ENCODE data around the gene PPARD.
A peak's percentile ranks its signal among the peaks of the same experiment; 100 is the strongest.
"Not testable (repeated sequence)": the region's sequence is repeated elsewhere in the genome, so short reads cannot be mapped to it uniquely, and the experiment has no call there.

PPARD gene

DNA sequence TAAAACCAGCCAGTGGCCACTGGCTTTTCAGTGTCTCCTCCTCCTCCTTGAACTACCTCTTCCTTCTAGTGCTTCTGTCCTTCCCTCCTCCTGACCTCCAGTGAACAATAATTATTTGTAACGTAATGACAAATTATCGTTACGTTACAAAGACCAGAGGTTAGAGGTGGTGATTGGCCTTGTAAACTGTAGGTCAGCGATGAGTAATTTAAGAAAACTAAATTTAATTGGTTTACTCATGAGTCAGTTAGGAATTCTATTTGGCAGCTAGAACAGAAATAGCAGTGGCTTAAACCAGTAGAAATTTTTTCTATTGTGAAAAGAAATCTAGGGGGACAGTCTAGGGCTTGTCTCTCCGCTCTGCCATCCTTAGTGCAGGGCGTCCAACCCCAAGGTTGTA is 38.8 kb downstream of the PPARD start:
- DNase-seq (ENCODE audit: low spot score) = no peak

DNA sequence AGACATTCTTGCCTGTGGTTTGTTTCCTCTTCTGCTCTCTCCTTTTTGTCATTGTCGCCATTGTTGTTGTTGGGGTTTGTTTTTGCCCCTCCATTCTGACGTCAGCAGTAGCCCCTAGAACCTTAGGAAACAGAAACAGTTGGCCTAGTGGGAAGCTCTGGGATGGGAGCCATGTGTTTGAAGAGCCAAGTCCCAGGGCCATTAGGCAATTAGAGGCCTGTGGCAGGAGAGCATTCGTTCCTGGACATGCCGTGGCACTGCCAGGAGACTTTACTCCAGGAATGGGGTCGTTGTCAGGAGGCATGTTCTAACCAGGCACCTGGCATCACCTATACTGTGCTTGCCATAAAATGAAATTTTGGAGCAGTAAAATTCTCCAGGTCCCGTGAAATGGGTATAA is 39.7 kb downstream of the PPARD start:
- no peak for DNase-seq (ENCODE audit: low spot score)

DNA sequence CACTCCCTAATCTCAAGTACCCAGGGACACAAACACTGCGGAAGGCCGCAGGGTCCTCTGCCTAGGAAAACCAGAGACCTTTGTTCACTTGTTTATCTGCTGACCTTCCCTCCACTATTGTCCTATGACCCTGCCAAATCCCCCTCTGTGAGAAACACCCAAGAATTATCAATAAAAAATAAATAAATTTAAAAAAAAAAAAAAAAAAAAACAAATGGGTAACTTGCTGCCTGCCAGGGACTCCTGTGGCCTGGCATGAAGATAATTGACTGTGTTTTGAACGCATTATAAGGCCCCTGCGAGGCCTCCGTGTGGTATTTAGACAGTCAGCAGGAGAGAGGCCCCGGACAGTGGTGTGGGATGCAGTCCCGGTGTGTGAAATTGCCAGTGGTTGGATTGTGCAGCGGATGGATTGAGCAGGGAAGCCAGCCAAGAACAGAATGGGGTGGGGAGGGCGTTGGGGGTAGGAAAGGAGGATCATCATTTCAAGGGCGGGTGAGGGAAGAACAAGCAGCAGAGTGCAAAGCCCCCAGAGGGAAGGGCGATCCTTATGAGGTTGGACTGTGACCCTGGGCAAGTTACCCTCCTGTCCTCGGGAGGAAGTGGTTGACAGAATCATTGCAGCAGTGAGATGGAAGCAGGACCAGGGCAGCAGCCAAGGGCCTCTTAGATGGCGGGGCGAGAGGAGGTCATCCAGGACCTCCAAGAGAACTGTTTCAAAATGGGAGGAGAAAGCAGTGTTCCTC is 43.3 kb downstream of the PPARD start:
- no peak for DNase-seq (ENCODE audit: low spot score)

DNA sequence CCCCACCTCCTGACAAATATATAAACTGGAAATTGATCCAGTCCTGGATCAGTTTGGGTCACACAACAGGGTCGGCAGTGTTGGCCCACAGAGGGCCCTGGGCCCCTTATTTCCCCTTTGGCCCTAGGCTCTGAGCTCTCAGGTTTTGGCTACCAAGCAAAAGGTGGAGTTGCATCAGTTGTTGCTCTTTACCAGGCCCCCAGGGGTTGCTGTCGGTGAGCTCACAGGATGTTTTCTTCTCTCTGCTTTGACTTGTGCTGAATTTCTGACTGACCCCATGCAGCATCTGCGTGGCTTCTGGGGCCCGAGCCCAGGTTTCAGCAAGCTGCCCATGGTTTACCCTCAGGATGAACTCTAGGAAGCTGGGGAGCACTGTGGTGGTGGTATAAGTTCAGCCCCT is 44.6 kb downstream of the PPARD start:
- DNase-seq (ENCODE audit: low spot score) = no peak

DNA sequence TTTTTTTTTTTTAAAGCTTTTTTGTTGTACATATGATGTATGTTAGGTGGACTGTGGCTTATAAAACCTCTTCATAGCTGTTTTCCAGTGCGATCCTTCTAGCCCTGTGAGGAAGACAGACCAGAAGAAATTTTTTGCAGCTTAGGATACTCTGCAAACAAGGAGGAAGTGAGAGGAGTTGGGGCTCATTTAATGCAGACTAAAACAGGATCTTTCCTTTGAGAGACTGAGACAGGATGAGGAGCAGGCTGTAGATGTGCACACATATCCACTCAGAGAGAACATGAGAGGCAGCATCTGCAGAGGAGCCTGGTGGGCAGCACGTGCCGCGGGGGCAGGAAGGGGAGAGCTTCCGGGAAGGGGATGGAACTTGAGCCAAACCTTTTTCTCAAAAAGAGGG is 45.7 kb downstream of the PPARD start:
- DNase-seq (ENCODE audit: low spot score) = no peak

DNA sequence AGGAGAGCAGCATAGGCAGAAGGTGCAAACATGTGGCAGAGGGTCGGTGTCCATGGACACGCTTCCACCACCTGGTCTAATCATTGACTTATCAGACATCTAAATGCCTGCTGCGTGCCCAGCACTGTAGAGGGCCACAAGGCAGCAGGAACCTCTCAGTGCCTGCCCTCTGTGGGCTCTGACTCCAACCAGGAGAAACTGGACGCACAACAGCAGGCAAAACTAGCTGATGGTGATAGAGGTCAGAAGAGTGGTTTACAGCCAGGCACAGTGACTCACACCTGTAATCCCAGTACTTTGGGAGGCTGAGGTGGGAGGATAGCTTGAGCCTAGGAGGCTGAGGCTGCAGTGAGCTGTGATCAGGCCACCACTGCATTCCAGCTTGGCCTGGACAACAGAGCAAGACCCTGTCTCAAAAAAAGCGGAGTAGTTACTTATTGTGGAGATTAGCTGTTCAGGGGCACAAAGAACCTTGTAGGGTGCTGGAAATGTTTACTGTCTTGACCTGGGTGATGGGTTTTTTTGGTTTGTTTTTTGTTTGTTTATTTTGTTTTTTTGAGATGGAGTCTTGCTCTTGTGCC is 46.5 kb downstream of the PPARD start:
- no peak for DNase-seq (ENCODE audit: low spot score)

DNA sequence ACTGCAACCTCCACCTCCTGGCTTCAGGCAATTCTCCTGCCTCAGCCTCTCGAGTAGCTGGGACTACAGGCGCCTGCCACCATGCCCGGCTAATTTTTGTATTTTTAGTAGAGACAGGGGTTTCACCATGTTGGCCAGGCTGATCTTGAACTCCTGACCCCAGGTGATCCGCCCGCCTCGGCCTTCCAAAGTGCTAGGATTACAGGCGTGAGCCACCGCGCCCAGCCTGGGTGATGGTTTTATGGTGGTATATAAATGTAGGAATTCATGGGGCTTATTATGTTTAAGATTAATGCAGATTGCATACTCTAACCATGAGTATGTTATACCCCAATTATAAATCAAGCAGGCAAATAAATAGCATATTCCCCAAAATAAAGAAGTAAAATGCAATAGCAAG is 47.0 kb downstream of the PPARD start:
- DNase-seq (ENCODE audit: low spot score) = not testable (repeated sequence)

DNA sequence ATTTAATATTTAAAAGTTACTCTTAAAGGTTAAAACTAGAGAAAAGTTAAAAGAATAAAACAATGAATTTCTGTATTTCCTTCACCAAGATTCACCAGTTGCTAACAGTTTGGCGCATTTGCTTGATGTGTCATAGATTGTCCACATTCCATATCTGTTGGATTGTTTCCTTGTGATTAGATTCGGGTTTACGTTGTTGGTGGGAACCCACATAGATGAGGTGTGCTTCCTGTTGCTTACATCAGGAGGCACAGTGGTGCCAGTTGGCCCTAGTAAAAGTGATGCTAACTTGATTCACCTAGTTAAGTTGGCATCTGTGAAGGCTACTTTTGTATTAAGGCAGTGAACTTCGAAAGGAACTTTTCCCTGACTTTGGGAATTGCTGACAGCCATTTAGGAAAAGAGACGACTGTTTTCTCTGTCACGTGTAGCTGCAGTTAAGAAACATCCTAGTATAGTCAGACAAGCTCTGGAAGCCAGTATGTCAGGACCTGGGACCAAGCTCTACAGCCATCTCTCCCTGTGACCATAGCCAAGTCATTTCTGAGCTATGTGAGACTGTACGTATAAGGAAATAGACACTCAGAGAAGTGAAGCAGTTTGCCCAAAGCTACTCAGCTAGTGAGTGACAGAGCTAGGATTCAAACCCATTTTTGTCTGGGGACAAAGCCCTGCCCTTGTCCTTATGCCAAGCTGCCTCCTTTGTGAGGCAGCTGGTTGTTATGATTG is 49.0 kb downstream of the PPARD start:
- DNase-seq (ENCODE audit: low spot score) = peak; percentile 69

DNA sequence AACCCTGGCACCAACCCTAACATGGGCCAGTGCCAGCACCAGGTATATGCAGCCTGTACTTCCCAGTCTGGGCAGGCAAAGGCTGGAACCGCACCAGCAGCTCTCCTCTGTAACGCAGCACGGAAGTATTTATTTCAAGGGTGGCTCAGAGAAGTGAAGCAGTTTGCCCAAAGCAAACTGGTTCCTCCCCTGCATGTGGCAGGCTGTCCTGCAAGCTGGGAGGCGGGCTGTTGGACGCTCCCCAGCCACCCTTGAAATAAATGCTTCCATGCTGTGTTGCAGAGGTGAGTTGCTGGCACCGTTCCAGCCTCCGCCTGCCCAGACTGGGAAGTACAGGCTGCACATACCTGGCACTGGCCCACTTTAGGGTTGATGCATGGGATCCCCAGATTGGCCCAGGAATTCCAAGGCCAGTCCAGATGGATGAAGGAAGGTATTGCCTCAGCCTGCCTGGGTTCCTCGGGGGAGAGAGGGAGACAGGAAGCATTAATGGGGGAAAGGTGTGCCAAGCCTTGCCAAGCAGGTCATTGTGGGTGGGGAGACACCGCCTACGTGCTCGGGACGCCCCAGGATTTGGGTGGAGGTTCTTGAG is 49.8 kb downstream of the PPARD start:
- DNase-seq (ENCODE audit: low spot score) = no peak

DNA sequence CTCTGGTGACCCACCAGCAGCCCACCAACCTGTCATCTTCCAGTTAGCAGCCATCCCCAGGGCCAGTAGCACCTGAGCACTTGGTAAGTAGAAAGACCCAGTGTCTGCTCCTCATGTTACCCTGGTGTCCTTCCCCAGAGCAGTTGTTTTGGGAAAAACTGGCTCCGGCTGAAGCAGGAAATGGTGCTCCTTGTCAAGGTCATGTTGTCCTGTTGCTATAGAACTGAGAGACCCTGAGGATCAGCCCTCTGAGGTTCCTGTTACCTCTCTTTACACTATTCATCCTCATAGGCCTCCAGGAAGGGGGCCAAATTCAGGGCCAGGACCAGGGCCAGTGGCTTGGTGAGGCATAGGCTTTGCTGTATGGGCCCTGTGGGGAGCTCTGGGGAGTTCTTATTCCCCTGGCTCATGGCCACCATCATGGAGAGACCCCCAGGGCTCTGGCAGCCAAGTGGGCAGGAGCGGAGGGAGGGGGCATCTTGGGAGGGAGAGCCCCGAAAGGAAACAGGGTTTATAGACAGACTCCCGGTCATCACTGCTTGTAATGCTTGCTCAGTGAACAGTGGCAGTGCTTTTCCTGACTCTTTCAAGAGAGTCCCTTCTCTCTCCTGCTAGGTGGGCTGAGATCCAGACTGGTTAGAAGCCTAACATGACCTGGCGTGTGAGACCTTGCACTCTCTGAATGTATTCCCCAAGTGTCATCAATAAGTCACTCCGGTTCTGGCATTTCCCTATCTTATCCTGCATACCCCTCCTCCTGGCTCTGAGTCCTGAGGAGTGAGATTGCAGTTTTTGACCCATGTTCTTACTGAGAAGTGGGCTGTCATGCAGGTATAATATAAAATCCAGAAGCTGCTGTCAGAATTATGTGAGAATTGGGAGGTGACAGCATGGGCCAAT is 50.7 kb downstream of the PPARD start:
- DNase-seq (ENCODE audit: low spot score) = no peak

DNA sequence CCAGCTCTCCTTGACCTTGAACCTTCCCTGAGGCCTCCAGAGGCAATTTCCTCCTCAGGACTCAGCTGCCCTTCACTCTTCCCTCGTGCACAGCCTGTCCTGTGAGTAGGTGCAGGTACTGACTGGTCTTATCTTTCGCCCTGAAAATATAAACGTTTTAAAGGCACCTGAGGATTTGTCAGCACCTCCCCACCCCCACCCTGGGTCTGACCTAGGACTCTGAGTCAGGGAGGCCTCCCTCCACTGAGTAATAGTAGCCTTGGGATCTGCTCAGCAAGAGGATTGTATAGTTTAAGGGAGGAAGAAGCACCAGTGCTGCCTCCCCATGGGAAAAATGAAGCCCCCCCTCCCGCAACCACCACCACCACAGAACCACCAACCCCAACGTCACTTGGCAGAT is 54.6 kb downstream of the PPARD start:
- no peak for DNase-seq (ENCODE audit: low spot score)

DNA sequence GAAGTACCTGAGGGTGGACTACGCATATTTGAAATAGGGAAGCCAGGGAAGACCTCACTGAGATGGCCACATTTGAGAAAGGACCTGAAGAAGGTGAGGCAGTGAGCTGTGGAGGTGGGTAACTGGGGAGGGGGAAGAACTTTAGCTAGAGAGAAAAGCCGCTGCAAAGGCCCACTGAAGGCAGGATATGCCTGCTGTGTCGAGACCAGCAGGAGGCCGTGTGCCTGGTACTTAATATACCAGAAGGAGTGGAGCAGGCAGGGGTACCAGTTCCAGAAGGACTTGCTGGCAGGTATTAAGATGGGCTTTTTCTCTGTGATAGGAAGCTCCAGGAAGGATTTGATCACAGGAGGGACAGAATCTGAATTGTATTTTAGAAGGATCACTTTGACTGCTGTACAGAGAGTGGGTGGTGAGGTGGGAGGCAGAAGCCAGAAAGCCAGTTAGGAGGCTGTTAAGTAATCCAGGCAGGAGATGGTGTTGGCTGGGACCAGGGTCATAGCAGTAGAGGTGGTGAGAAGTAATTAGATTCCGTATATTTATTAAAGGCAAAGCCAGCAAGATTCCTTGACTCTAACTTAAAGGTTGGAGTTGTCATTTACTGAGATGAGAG is 55.6 kb downstream of the PPARD start:
- no peak for DNase-seq (ENCODE audit: low spot score)

DNA sequence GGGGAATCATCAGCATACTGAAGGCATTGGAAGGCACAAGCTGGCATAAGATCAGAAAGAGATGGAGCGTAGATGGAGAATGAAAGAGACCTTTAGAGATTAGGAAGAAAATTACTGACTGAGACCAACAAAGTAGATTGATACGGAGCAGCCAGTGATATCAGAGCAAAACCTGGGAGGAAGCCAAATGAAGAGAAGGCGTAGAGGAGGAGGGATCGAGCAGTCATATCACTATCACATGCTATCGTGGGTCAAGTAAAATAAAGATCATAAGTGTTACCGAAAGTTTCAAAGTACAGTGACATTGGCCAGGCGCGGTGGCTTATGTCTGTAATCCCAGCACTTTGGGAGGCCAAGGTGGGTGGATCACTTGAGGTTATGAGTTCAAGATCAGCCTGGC is 56.2 kb downstream of the PPARD start:
- no peak for DNase-seq (ENCODE audit: low spot score)

DNA sequence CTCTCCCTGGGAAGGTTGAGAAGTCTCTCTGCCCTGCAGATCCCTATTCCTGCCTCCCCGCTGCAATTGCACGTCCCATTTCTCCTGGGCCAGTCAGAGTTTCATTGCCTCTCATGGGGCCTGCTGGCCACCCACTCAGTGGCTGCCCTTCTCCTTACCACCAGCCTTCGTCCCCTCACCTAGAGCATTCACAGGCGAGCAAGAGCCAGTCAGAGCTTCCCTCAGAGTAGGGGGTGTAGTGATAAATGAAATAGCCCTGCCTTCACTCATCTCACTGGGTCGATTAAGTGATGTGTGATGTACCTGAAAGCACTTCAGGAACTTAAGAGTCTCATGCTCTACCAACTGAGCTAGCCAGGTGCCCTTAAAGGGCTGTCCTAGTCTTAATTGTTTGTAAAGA is 57.8 kb downstream of the PPARD start:
- DNase-seq (ENCODE audit: low spot score) = no peak

DNA sequence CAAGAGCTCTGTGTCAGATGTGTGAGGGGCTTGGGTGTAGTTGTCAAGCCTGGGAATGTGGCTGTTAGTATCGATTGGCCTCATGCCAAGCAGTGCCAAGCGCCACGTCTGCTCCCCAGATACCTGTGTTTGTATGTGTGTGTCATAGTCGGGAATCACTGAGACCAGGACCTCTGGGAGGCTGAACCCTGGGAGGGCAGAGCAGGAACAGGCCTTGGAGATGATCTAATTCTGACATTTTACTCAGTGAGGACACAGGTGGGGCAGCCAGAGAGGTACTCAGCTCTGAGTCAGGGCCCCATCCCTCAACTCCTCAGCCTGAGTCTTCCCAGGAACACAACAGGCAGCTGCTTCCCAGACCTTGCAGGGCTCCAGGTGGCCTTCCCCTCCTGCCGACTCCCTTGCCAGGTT is 58.5 kb downstream of the PPARD start:
- DNase-seq (ENCODE audit: low spot score) = no peak

DNA sequence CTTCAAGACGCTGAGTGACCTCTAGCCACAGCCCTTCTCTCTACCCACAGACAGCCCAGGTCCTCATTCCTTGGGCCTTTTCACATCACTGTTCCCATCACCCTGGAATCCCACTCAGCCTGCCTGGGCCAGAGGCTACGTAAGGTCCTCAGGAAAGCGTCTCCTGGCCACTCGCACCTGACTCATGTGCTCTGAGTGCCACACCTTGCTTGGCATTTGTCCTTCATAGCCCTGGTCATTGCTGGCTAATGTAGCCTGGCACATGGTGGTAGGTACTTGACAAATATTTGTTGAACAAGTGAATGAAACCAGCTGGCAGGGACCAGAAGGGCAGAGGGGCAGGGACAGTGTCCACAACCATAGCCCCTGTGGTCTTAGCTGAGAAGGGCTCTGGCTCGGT is 59.2 kb downstream of the PPARD start:
- DNase-seq (ENCODE audit: low spot score) = no peak

DNA sequence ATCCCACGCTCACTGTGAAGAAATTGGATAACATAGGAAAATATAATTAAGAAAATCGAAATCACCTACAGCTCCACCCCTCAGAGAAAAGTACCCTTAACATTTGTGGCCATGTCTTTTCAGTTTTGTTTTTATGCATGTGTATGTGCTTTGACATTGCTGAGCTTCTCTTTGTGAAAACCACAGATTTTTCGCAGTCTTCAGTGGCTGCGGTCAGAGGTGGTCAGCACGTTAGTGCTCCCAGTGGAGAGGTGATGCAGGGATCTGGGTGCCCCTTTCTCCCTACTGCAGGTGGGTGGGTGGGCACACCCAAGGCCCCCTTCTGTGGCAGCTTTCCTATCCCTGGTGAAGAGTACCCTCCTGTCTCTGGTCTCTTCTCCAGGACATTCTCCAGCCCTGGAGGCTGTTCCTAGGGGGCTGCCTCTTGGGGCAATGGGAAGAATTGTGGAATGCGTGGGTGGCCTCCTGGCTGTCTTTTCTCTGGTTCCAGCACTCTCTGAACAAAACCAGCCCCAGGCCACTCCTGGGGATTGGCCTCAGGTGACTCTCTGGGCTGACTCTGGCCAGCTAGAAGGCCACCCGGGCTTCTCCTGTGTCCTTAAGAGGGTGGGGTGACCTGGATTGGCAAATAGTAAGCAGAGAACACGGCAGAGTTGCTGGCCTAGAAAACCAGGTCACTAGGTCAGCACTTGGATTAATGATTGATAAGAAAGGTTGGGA is 59.9 kb downstream of the PPARD start:
- DNase-seq (ENCODE audit: low spot score) = no peak

DNA sequence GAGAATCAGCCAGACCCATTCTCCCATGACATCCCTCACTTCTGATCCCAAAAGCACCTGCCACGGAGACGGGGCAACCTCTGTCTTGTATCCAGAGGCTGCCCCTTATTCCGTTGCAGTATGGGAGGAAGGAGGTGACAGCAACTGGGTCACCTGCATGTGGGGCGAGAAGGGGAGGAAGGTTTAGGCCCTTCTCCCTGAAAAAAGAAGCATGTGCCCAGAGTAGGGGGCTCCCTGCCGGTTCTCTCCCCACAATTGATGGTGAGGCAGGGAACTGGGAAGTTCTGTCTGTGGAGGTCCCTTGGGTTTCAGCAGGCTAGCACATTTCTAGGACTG is 60.5 kb downstream of the PPARD start:
- no peak for DNase-seq (ENCODE audit: low spot score)

DNA sequence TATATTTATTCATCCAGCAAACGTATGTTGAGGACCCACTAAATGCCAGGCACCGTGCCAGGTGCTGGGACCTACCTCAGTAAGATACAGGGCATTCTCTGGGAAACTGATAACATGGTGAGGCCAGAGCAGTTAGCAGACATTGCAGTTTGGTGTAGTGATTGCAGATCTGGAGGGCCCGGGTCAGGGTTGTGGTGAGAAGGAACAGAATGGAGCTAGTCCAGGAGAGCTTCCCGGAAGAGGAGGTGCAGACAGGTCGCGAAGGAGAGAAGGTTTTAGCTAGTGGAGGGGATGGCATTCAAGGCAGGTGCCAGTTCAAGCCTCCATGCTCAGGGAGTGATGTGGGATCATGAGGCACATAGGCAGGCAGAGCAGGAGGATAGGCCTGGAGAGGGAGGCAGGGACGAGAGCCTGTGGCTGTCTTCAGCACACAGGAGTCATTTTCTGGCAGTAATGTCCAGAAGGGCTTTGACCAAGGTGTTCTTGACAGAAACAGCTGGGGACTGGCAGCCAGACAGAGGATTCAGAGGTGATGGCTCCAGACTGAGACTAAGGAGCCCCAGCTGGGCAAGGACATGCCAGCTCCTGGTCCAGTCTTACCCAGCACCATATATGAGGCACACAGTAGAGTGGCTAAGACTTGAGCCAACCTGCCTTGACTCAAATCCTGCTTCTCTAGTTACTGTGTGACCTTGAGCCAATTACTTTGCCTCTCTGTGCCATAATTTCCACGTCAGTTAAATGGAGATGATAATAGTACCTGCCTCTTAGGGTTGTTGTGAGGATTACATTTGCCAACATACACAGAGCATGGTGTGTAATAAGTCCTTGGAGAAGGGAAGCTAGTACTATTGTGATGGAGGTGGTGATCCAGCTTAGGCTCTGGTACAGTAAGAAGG is 61.4 kb downstream of the PPARD start:
- DNase-seq (ENCODE audit: low spot score) = no peak

All from RKO (cell line).